ENCODE measurements around the gene BANK1.

Gene BANK1

GRCh38 chr4:101790521-101791181 lies at the start of gene BANK1:
Gene BANK1, plus strand, starts transcription at chr4:101790730. Its CDS starts 151 bp downstream, at chr4:101790881.
- DNase-seq, result peak in 39 of 42 donors; percentile 2 to 56 (median 32)
- intact Hi-C loops (cut with DNase I), result no loop called here

GRCh38 chr4:101753721-101754120 lies 36.8 kb upstream of the BANK1 start:
- intact Hi-C loops (cut with DNase I), result no loop called here
- DNase-seq, result no peak

- intact Hi-C loops (cut with DNase I), result no loop called here
- no peak for DNase-seq
Measured at GRCh38 chr4:101756181-101756580, 34.3 kb upstream of the BANK1 start.

GRCh38 chr4:101761405-101761804 lies 29.1 kb upstream of the BANK1 start:
- intact Hi-C loops (cut with DNase I), result no loop called here
- no peak for DNase-seq

GRCh38 chr4:101762025-101762424 lies 28.5 kb upstream of the BANK1 start:
- no peak for DNase-seq
- intact Hi-C loops (cut with DNase I), result no loop called here

- DNase-seq, result no peak
- intact Hi-C loops (cut with DNase I), result no loop called here
Measured at GRCh38 chr4:101762534-101762933, 28.0 kb upstream of the BANK1 start.

GRCh38 chr4:101763576-101763975 lies 27.0 kb upstream of the BANK1 start:
- no peak for DNase-seq
- intact Hi-C loops (cut with DNase I), result no loop called here

GRCh38 chr4:101774807-101775206 lies 15.7 kb upstream of the BANK1 start:
- intact Hi-C loops (cut with DNase I), result no loop called here
- DNase-seq, result no peak

- intact Hi-C loops (cut with DNase I), result no loop called here
- DNase-seq, result no peak
Measured at GRCh38 chr4:101777431-101777830, 13.1 kb upstream of the BANK1 start.

GRCh38 chr4:101780284-101780683 lies 10.2 kb upstream of the BANK1 start:
- DNase-seq, result no peak
- intact Hi-C loops (cut with DNase I), result no loop called here

GRCh38 chr4:101782546-101782945 lies 8.0 kb upstream of the BANK1 start:
- intact Hi-C loops (cut with DNase I), result no loop called here
- no peak for DNase-seq

- intact Hi-C loops (cut with DNase I), result no loop called here
- DNase-seq, result no peak
Measured at GRCh38 chr4:101784957-101785356, 5.6 kb upstream of the BANK1 start.

GRCh38 chr4:101785486-101785885 lies 5.0 kb upstream of the BANK1 start:
- no peak for DNase-seq
- intact Hi-C loops (cut with DNase I), result no loop called here

- DNase-seq, result no peak
- intact Hi-C loops (cut with DNase I), result no loop called here
Measured at GRCh38 chr4:101787701-101788316, 2.7 kb upstream of the BANK1 start.

- DNase-seq, result peak in 5 of 42 donors; percentile 2 to 9 (median 5)
- intact Hi-C loops (cut with DNase I), result no loop called here
Measured at GRCh38 chr4:101791182-101791558, 640 bp downstream of the BANK1 start.

GRCh38 chr4:101792056-101792590 lies 1.6 kb downstream of the BANK1 start:
- intact Hi-C loops (cut with DNase I), result no loop called here
- DNase-seq, result no peak

- intact Hi-C loops (cut with DNase I), result no loop called here
- no peak for DNase-seq
Measured at GRCh38 chr4:101793397-101793796, 2.9 kb downstream of the BANK1 start.

- no peak for DNase-seq
- intact Hi-C loops (cut with DNase I), result no loop called here
Measured at GRCh38 chr4:101794806-101795205, 4.3 kb downstream of the BANK1 start.

GRCh38 chr4:101795704-101796103 lies 5.2 kb downstream of the BANK1 start:
- no peak for DNase-seq
- intact Hi-C loops (cut with DNase I), result no loop called here

GRCh38 chr4:101801958-101802357 lies 11.4 kb downstream of the BANK1 start:
- no peak for DNase-seq
- intact Hi-C loops (cut with DNase I), result no loop called here

GRCh38 chr4:101806914-101807313 lies 16.4 kb downstream of the BANK1 start:
- no peak for DNase-seq
- intact Hi-C loops (cut with DNase I), result no loop called here

All from head of caudate nucleus (tissue), 42 donors.